ENCODE measurements around the gene WRAP53. TPM values are rescaled to one million over a fixed set of nuclear protein-coding genes. Genes with fewer than 3 reads are reported as not detected.

WRAP53 gene
- total RNA-seq, 2 experiments from 2014 or later, result 22.8 to 27.4 TPM

GRCh38 chr17:7739746-7740145 is 51.5 kb downstream of the WRAP53 start:
- H3K9me3 Mint-ChIP-seq, result no peaks in the 10 kb centered on the region
- no peaks in the 10 kb centered on the region for H3K36me3 Mint-ChIP-seq
- no peaks in the 10 kb centered on the region for H3K4me1 Mint-ChIP-seq
- no peak overlapping the region for H3K27ac Mint-ChIP-seq
- H3K27me3 Mint-ChIP-seq, result peaks cover 21% of the 10 kb centered on the region
- no peak for DNase-seq
- no peak overlapping the region for H3K4me3 Mint-ChIP-seq

- no peak for DNase-seq
- Mint-ChIP-seq H3K4me1 (no peaks in the 10 kb centered on the region), H3K27me3 (peaks cover 21% of the 10 kb centered on the region), H3K9me3 (no peaks in the 10 kb centered on the region), H3K27ac (no peak overlapping the region), H3K4me3 (no peak overlapping the region), H3K36me3 (no peaks in the 10 kb centered on the region)
Observed at GRCh38 chr17:7740481-7741001, 52.3 kb downstream of the WRAP53 start.

GRCh38 chr17:7742729-7743128 is 54.5 kb downstream of the WRAP53 start:
- H3K27me3 Mint-ChIP-seq, result peaks cover 24% of the 10 kb centered on the region
- no peak overlapping the region for H3K4me3 Mint-ChIP-seq
- H3K27ac Mint-ChIP-seq, result no peak overlapping the region
- no peak for DNase-seq
- H3K36me3 Mint-ChIP-seq, result no peaks in the 10 kb centered on the region
- H3K9me3 Mint-ChIP-seq, result no peaks in the 10 kb centered on the region
- H3K4me1 Mint-ChIP-seq, result no peaks in the 10 kb centered on the region

GRCh38 chr17:7744416-7744815 is 56.1 kb downstream of the WRAP53 start:
- no peak for DNase-seq
- Mint-ChIP-seq H3K4me3 (no peak overlapping the region), H3K36me3 (no peaks in the 10 kb centered on the region), H3K4me1 (no peaks in the 10 kb centered on the region), H3K27ac (no peak overlapping the region), H3K9me3 (no peaks in the 10 kb centered on the region), H3K27me3 (peaks cover 23% of the 10 kb centered on the region)

- H3K4me3 Mint-ChIP-seq, result no peak overlapping the region
- no peaks in the 10 kb centered on the region for H3K4me1 Mint-ChIP-seq
- no peaks in the 10 kb centered on the region for H3K36me3 Mint-ChIP-seq
- H3K27ac Mint-ChIP-seq, result no peak overlapping the region
- H3K27me3 Mint-ChIP-seq, result peaks cover 13% of the 10 kb centered on the region
- DNase-seq, result no peak
- H3K9me3 Mint-ChIP-seq, result no peaks in the 10 kb centered on the region
Observed at GRCh38 chr17:7745748-7746470, 57.6 kb downstream of the WRAP53 start.

GRCh38 chr17:7747635-7748071 is 59.4 kb downstream of the WRAP53 start:
- no peaks in the 10 kb centered on the region for H3K4me1 Mint-ChIP-seq
- no peaks in the 10 kb centered on the region for H3K9me3 Mint-ChIP-seq
- no peak for DNase-seq
- H3K27ac Mint-ChIP-seq, result no peak overlapping the region
- peaks cover 8% of the 10 kb centered on the region for H3K27me3 Mint-ChIP-seq
- no peaks in the 10 kb centered on the region for H3K36me3 Mint-ChIP-seq
- no peak overlapping the region for H3K4me3 Mint-ChIP-seq

GRCh38 chr17:7748076-7748775 is 59.9 kb downstream of the WRAP53 start:
- H3K27me3 Mint-ChIP-seq, result peaks cover 8% of the 10 kb centered on the region
- no peaks in the 10 kb centered on the region for H3K4me1 Mint-ChIP-seq
- DNase-seq, result no peak
- H3K4me3 Mint-ChIP-seq, result no peak overlapping the region
- no peak overlapping the region for H3K27ac Mint-ChIP-seq
- H3K9me3 Mint-ChIP-seq, result no peaks in the 10 kb centered on the region
- no peaks in the 10 kb centered on the region for H3K36me3 Mint-ChIP-seq

- Mint-ChIP-seq H3K4me1 (no peaks in the 10 kb centered on the region), H3K9me3 (no peaks in the 10 kb centered on the region), H3K27me3 (peaks cover 10% of the 10 kb centered on the region), H3K36me3 (no peaks in the 10 kb centered on the region), H3K27ac (no peak overlapping the region), H3K4me3 (no peak overlapping the region)
- DNase-seq, result no peak
Observed at GRCh38 chr17:7750321-7750821, 62.1 kb downstream of the WRAP53 start.

Other genes starting within 250 kb of the WRAP53 start
- 1 to 10 TPM; 7.6 to 9.2 TPM for gene FGF11, start 249.0 kb upstream of the WRAP53 start, total RNA-seq
- 10 to 100 TPM; 10.6 to 11.3 TPM for gene CHRNB1, start 243.4 kb upstream of the WRAP53 start, total RNA-seq
- 10 to 100 TPM; 16.7 TPM for gene ZBTB4, start 208.8 kb upstream of the WRAP53 start, total RNA-seq
- not detected for gene SLC35G6, start 207.0 kb upstream of the WRAP53 start, total RNA-seq
- 100 to 1,000 TPM; 198 to 200 TPM for gene POLR2A, start 204.1 kb upstream of the WRAP53 start, total RNA-seq
- 10 to 100 TPM; 11.6 to 15.1 TPM for gene TNFSF12, start 139.4 kb upstream of the WRAP53 start, total RNA-seq
- gene TNFSF13, start 129.7 kb upstream of the WRAP53 start, total RNA-seq, result 1 to 10 TPM; 6.3 to 7.3 TPM
- gene SENP3, start 126.6 kb upstream of the WRAP53 start, total RNA-seq, result 100 to 1,000 TPM in 1 of 2 experiments, 10 to 100 TPM in 1; 96.5 to 100 TPM
- 1 to 10 TPM; 6.6 to 6.7 TPM for gene CD68, start 108.8 kb upstream of the WRAP53 start, total RNA-seq
- 10 to 100 TPM; 72.8 to 77.2 TPM for gene MPDU1, start 104.6 kb upstream of the WRAP53 start, total RNA-seq
- gene SOX15, start 98.4 kb upstream of the WRAP53 start, total RNA-seq, result under 1 TPM; 0.28 to 0.35 TPM
- 10 to 100 TPM; 35.5 to 37.0 TPM for gene FXR2, start 73.6 kb upstream of the WRAP53 start, total RNA-seq
- 10 to 100 TPM; 15.4 to 15.5 TPM for gene SAT2, start 60.7 kb upstream of the WRAP53 start, total RNA-seq
- gene SHBG, start 58.3 kb upstream of the WRAP53 start, total RNA-seq, result not detected
- under 1 TPM in 1 of 2 experiments, not detected in 1; 0.10 TPM for gene ATP1B2, start 37.6 kb upstream of the WRAP53 start, total RNA-seq
- 100 to 1,000 TPM; 137 to 142 TPM for gene TP53, start 987 bp upstream of the WRAP53 start, total RNA-seq
- not detected for gene EFNB3, start 16.7 kb downstream of the WRAP53 start, total RNA-seq
- gene DNAH2, start 29.3 kb downstream of the WRAP53 start, total RNA-seq, result under 1 TPM; 0.04 to 0.14 TPM
- 10 to 100 TPM; 44.5 to 47.6 TPM for gene KDM6B, start 145.7 kb downstream of the WRAP53 start, total RNA-seq
- 1 to 10 TPM; 4.2 to 4.8 TPM for gene TMEM88, start 166.6 kb downstream of the WRAP53 start, total RNA-seq
- 10 to 100 TPM; 65.2 to 66.6 TPM for gene NAA38, start 169.1 kb downstream of the WRAP53 start, total RNA-seq
- gene CYB5D1, start 169.5 kb downstream of the WRAP53 start, total RNA-seq, result 10 to 100 TPM; 18.6 to 20.1 TPM
- gene CHD3, start 200.3 kb downstream of the WRAP53 start, total RNA-seq, result 100 to 1,000 TPM; 123 to 129 TPM
- 1 to 10 TPM; 4.0 to 4.1 TPM for gene RNF227, start 227.8 kb downstream of the WRAP53 start, total RNA-seq
- 1 to 10 TPM; 7.5 to 8.4 TPM for gene KCNAB3, start 241.4 kb downstream of the WRAP53 start, total RNA-seq
- 100 to 1,000 TPM; 131 to 143 TPM for gene TRAPPC1, start 243.5 kb downstream of the WRAP53 start, total RNA-seq
- gene CNTROB, start 243.7 kb downstream of the WRAP53 start, total RNA-seq, result 10 to 100 TPM; 45.3 to 45.7 TPM